ENCODE measurements around the gene MAMDC4.

- TF ChIP-seq CTCF (optimal IDR thresholded peaks at IDR 0.05 in 1 of 3, IDR thresholded peaks at IDR 0.05 in 1 of 3, conservative IDR thresholded peaks at IDR 0.05 in 1 of 3; ENCODE audit: extremely low read depth in 1 of 3, insufficient read depth in 2 of 3, low read length in 3 of 3) (no peak), EZH2 (IDR thresholded peaks at IDR 0.05; ENCODE audit: low read length) (no peak)
Observed at GRCh38 chr9:136835162-136835931, 16.8 kb upstream of the MAMDC4 start.

All from keratinocyte (primary cell).